HCT116 (cell line): ENCODE measurements around the gene RNPS1.

Experiments used
- EZH2 ChIP-seq: fragments of 200-600 bp; sonication (generic); IDR thresholded peaks from 2 replicates; pipeline ENCODE4 v1.6.1; 2017; ENCODE audit warnings: antibody characterized with exemption, mixed run types
- POLR2A ChIP-seq: IDR thresholded peaks from 2 replicates; pipeline ENCODE4 v1.7.0; 2011; ENCODE audit warnings: borderline replicate concordance; ENCODE audit not compliant: insufficient read depth, insufficient read length; ENCODE audit errors: extremely low read depth
- TF ChIP-seq, protein P1 (sequence below), 3 experiments: fragments of 200-600 bp in 1 of 3; sonication (generic) in 1 of 3; IDR thresholded peaks in 2 of 3; conservative IDR thresholded peaks in 1 of 3; 2 replicates each; pipeline ENCODE4 v1.5.1; 2012 to 2017; ENCODE audit warnings: low read depth in 2 of 3, low read length in 2 of 3, antibody characterized with exemption in 1 of 3, borderline replicate concordance in 1 of 3, control low read depth in 1 of 3, mild to moderate bottlenecking in 1 of 3, mixed read lengths in 1 of 3, mixed run types in 1 of 3, moderate library complexity in 1 of 3; ENCODE audit not compliant: insufficient read depth in 1 of 3

DNA sequence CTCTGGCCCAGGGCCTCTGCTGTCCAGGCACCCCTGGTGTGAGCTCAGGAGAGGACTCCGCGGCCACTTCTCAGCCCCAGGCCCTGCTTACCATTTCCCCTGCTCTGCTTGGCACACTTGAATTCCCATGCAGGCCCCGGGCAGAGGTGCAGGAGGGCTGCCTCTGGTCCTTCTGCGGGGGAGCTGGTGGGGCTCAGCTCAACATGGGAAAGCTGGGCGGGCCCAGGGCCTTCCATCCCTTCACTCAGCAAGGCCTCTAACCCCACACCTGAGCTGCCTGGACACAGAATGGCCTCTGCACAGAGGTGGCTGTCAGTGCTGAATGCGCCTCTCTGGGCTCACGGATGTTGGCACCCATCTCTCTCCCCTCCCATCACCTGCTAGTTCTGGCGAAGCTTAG, 12.5 kb upstream of the RNPS1 start:
- TF ChIP-seq POLR2A, result no peak
- TF ChIP-seq EZH2, result no peak
- TF ChIP-seq, protein P1, sequence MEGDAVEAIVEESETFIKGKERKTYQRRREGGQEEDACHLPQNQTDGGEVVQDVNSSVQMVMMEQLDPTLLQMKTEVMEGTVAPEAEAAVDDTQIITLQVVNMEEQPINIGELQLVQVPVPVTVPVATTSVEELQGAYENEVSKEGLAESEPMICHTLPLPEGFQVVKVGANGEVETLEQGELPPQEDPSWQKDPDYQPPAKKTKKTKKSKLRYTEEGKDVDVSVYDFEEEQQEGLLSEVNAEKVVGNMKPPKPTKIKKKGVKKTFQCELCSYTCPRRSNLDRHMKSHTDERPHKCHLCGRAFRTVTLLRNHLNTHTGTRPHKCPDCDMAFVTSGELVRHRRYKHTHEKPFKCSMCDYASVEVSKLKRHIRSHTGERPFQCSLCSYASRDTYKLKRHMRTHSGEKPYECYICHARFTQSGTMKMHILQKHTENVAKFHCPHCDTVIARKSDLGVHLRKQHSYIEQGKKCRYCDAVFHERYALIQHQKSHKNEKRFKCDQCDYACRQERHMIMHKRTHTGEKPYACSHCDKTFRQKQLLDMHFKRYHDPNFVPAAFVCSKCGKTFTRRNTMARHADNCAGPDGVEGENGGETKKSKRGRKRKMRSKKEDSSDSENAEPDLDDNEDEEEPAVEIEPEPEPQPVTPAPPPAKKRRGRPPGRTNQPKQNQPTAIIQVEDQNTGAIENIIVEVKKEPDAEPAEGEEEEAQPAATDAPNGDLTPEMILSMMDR (IDR thresholded peaks at IDR 0.05 in 2 of 3, conservative IDR thresholded peaks at IDR 0.05 in 1 of 3; ENCODE audit: borderline replicate concordance in 1 of 3, insufficient read depth in 1 of 3, low read depth in 2 of 3, low read length in 2 of 3), result no peak
